Esophagus muscularis mucosa (tissue), 3 donors: ENCODE measurements around the gene CRYBG1.

Experiments used
- POLR2A ChIP-seq: fragments of 450-650 bp; IDR thresholded peaks from one replicate; pipeline ENCODE4 v1.6.1; 2017; ENCODE audit warnings: antibody characterized with exemption, moderate library complexity, mild to moderate bottlenecking, low read depth
- POLR2AphosphoS5 ChIP-seq, 2 donors: sonication (generic); formaldehyde crosslinking; IDR thresholded peaks; one replicate each; pipeline ENCODE4 v1.6.1; 2017; ENCODE audit warnings: antibody characterized with exemption in 2 of 2
- TF ChIP-seq, protein P1 (sequence below), 3 experiments: fragments of 200-600 bp in 2 of 3; fragments of 450-650 bp in 1 of 3; sonication (generic) in 2 of 3; IDR thresholded peaks; one replicate each; pipeline ENCODE4 v1.5.1; 2017 to 2019; ENCODE audit warnings: antibody characterized with exemption in 3 of 3, mild to moderate bottlenecking in 2 of 3, moderate library complexity in 1 of 3

DNA sequence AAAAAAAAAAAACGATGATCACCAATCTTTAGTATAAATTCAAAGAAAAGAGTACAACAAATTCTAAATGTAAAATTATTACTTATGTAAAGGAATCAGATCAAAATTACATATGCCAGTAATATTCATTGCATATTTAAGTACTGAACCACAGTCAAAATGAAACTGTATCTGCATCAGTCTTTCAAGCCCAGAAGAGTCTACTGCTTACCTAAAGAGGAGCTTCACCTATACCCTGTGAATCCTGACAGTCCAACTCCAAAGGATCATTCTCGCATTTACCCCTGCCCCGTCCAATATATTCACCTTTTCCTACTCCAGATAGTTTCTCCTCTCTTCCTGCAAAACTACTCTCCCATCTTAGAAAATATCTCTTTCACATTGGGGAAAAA is 44.1 kb upstream of the CRYBG1 start:
- TF ChIP-seq, protein P1, sequence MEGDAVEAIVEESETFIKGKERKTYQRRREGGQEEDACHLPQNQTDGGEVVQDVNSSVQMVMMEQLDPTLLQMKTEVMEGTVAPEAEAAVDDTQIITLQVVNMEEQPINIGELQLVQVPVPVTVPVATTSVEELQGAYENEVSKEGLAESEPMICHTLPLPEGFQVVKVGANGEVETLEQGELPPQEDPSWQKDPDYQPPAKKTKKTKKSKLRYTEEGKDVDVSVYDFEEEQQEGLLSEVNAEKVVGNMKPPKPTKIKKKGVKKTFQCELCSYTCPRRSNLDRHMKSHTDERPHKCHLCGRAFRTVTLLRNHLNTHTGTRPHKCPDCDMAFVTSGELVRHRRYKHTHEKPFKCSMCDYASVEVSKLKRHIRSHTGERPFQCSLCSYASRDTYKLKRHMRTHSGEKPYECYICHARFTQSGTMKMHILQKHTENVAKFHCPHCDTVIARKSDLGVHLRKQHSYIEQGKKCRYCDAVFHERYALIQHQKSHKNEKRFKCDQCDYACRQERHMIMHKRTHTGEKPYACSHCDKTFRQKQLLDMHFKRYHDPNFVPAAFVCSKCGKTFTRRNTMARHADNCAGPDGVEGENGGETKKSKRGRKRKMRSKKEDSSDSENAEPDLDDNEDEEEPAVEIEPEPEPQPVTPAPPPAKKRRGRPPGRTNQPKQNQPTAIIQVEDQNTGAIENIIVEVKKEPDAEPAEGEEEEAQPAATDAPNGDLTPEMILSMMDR (IDR thresholded peaks at IDR 0.05) = no peak
- TF ChIP-seq POLR2AphosphoS5 (IDR thresholded peaks at IDR 0.05) = no peak
- no peak for TF ChIP-seq POLR2A
